Suprapubic skin (tissue), 4 donors: ENCODE measurements around the gene SLC6A18. TPM values are rescaled to one million over a fixed set of nuclear protein-coding genes. Genes with fewer than 3 reads are reported as not detected.

Source experiments
- DNase-seq, 2 donors: peaks; one replicate each; pipeline ENCODE4 v3.0.0-alpha.2; 2019; ENCODE audit warnings: low spot score in 2 of 2
- H3K27ac ChIP-seq: fragments of 200-600 bp; sonication (generic); one replicate; pipeline ENCODE4 v1.5.1; 2019
- H3K27me3 ChIP-seq: fragments of 200-600 bp; sonication (generic); one replicate; pipeline ENCODE4 v1.5.1; 2019
- H3K36me3 ChIP-seq: fragments of 200-600 bp; sonication (generic); one replicate; pipeline ENCODE4 v1.5.1; 2019
- H3K4me1 ChIP-seq: fragments of 200-600 bp; sonication (generic); one replicate; pipeline ENCODE4 v1.5.1; 2019
- H3K4me3 ChIP-seq: fragments of 200-600 bp; sonication (generic); one replicate; pipeline ENCODE4 v1.5.1; 2019; ENCODE audit warnings: mild to moderate bottlenecking
- H3K9me3 ChIP-seq: fragments of 200-600 bp; sonication (generic); one replicate; pipeline ENCODE4 v1.5.1; 2019
- CTCF ChIP-seq, 2 donors: fragments of 200-600 bp in 1 of 2; fragments of 450-650 bp in 1 of 2; sonication (generic) in 1 of 2; IDR thresholded peaks; one replicate each; pipeline ENCODE4 v1.5.1; 2016 to 2019; ENCODE audit warnings: antibody characterized with exemption in 2 of 2, mild to moderate bottlenecking in 1 of 2, moderate library complexity in 1 of 2
- EP300 ChIP-seq: sonication (generic); formaldehyde crosslinking; IDR thresholded peaks from one replicate; pipeline ENCODE4 v1.6.1; 2017; ENCODE audit warnings: antibody characterized with exemption
- POLR2A ChIP-seq, 2 donors: fragments of 450-650 bp; IDR thresholded peaks; one replicate each; pipeline ENCODE4 v1.6.1; 2017; ENCODE audit warnings: antibody characterized with exemption in 2 of 2, mild to moderate bottlenecking in 2 of 2, moderate library complexity in 2 of 2
- POLR2AphosphoS5 ChIP-seq, 3 donors: sonication (generic); formaldehyde crosslinking; IDR thresholded peaks; one replicate each; pipeline ENCODE4 v1.6.1; 2017; ENCODE audit warnings: antibody characterized with exemption in 3 of 3
- WGBS: methylation state at CpG from one replicate; pipeline ENCODE4 v1.1.5; 2018; 5-methylcytosine and 5-hydroxymethylcytosine counted together
- total RNA-seq, 4 donors: library from RNA; depleted of rRNA; stranded (reverse); fragments of >200 nt; gene quantifications; one replicate each; pipeline ENCODE4 v1.1.0, GENCODE V29; 2016

Gene SLC6A18
- total RNA-seq, 4 donors from 2014 or later, result not detected

GRCh38 chr5:1210832-1211251, 14.3 kb upstream of the SLC6A18 start:
- DNase-seq, result no peak
- Histone ChIP-seq H3K36me3 (no peaks in the 10 kb centered on the region), H3K27me3 (peaks cover 43% of the 10 kb centered on the region), H3K9me3 (no peaks in the 10 kb centered on the region), H3K4me3 (no peak overlapping the region), H3K4me1 (no peaks in the 10 kb centered on the region), H3K27ac (no peak overlapping the region)
- WGBS, result 51% methylated on average over 5 of the region's 21 CpGs
- TF ChIP-seq EP300 (no peak), POLR2AphosphoS5 (IDR thresholded peaks at IDR 0.05) (no peak), POLR2A (IDR thresholded peaks at IDR 0.05) (no peak), CTCF (IDR thresholded peaks at IDR 0.05) (no peak)

- Histone ChIP-seq H3K9me3 (no peaks in the 10 kb centered on the region), H3K4me1 (no peaks in the 10 kb centered on the region), H3K27me3 (peaks cover 37% of the 10 kb centered on the region), H3K36me3 (no peaks in the 10 kb centered on the region), H3K4me3 (no peak overlapping the region), H3K27ac (no peak overlapping the region)
- WGBS, result 94% methylated on average over 9 of the region's 9 CpGs
- no peak for DNase-seq
- no peak for TF ChIP-seq CTCF (IDR thresholded peaks at IDR 0.05)
- TF ChIP-seq POLR2A (IDR thresholded peaks at IDR 0.05), result no peak
- TF ChIP-seq POLR2AphosphoS5 (IDR thresholded peaks at IDR 0.05), result no peak
- TF ChIP-seq EP300, result no peak
Measured at GRCh38 chr5:1211701-1212100, 13.5 kb upstream of the SLC6A18 start.

- no peaks in the 10 kb centered on the region for H3K9me3 ChIP-seq
- no peak for DNase-seq
- peaks cover 34% of the 10 kb centered on the region for H3K27me3 ChIP-seq
- H3K4me3 ChIP-seq, result no peak overlapping the region
- TF ChIP-seq EP300, result no peak
- no peak for TF ChIP-seq CTCF (IDR thresholded peaks at IDR 0.05)
- TF ChIP-seq POLR2A (IDR thresholded peaks at IDR 0.05), result no peak
- TF ChIP-seq POLR2AphosphoS5 (IDR thresholded peaks at IDR 0.05), result no peak
- WGBS, result 86% methylated on average over 6 of the region's 20 CpGs
- H3K4me1 ChIP-seq, result no peaks in the 10 kb centered on the region
- no peaks in the 10 kb centered on the region for H3K36me3 ChIP-seq
- H3K27ac ChIP-seq, result no peak overlapping the region
Measured at GRCh38 chr5:1212271-1212670, 12.9 kb upstream of the SLC6A18 start.

- Histone ChIP-seq H3K27me3 (peaks cover 32% of the 10 kb centered on the region), H3K36me3 (no peaks in the 10 kb centered on the region), H3K4me3 (no peak overlapping the region), H3K9me3 (no peaks in the 10 kb centered on the region), H3K27ac (no peak overlapping the region), H3K4me1 (no peaks in the 10 kb centered on the region)
- no peak for TF ChIP-seq POLR2A (IDR thresholded peaks at IDR 0.05)
- TF ChIP-seq CTCF (IDR thresholded peaks at IDR 0.05), result no peak
- no peak for TF ChIP-seq POLR2AphosphoS5 (IDR thresholded peaks at IDR 0.05)
- no peak for TF ChIP-seq EP300
- WGBS, result 82% methylated on average over 18 of the region's 18 CpGs
- no peak for DNase-seq
Measured at GRCh38 chr5:1212881-1213280, 12.3 kb upstream of the SLC6A18 start.

GRCh38 chr5:1213508-1214162, 11.5 kb upstream of the SLC6A18 start:
- H3K27me3 ChIP-seq, result peaks cover 31% of the 10 kb centered on the region
- H3K4me3 ChIP-seq, result no peak overlapping the region
- no peaks in the 10 kb centered on the region for H3K36me3 ChIP-seq
- H3K9me3 ChIP-seq, result no peaks in the 10 kb centered on the region
- H3K4me1 ChIP-seq, result no peaks in the 10 kb centered on the region
- TF ChIP-seq POLR2A (IDR thresholded peaks at IDR 0.05) (no peak), POLR2AphosphoS5 (IDR thresholded peaks at IDR 0.05) (no peak), EP300 (no peak), CTCF (IDR thresholded peaks at IDR 0.05) (no peak)
- no peak overlapping the region for H3K27ac ChIP-seq
- no peak for DNase-seq
- no CpG with 5 or more reads among the region's 25 CpGs for WGBS
